IMR-90 (cell line): ENCODE measurements around the gene RAMP3. TPM values are rescaled to one million over a fixed set of nuclear protein-coding genes. Genes with fewer than 3 reads are reported as not detected.

Source experiments
- ATAC-seq: fragments of 200-7000 bp; cut with Tn5 transposase; 2 replicates; pipeline ENCODE4 v1.9.1; 2020; ENCODE audit warnings: low read depth, mild to moderate bottlenecking, moderate library complexity
- BruUV-seq: library from RNA; stranded (reverse); fragments of 400-500 nt; replicated peaks from 2 replicates; lab custom pipeline; 2021; lab: Mats Ljungman, UMichigan
- CTCF ChIA-PET: fragments of 300-600 bp; formaldehyde crosslinking; extraction: SDS; loops from one replicate; lab custom pipeline; 2021; ENCODE audit warnings: antibody characterized with exemption; lab: Yijun Ruan, JAX
- POLR2A ChIA-PET: fragments of 300-600 bp; sonication (Branson Sonifier 250); formaldehyde crosslinking; loops from one replicate; lab custom pipeline; 2022; ENCODE audit warnings: antibody characterized with exemption; ENCODE audit not compliant: unreplicated experiment; lab: Charles Lee
- DNase-seq: peaks from one replicate; pipeline ENCODE4 v3.0.0; 2013
- H2AFZ ChIP-seq: replicated peaks from 2 replicates; pipeline ENCODE3; 2013; ENCODE audit warnings: low read length, mild to moderate bottlenecking; ENCODE audit not compliant: poor library complexity
- H2AK5ac ChIP-seq: 2 replicates; pipeline ENCODE4 v1.6.1; 2013; ENCODE audit warnings: low read depth, low read length, inconsistent platforms
- H2AK9ac ChIP-seq: replicated peaks from 2 replicates; pipeline ENCODE3; 2013; ENCODE audit warnings: mild to moderate bottlenecking, low read depth, low read length, moderate library complexity; ENCODE audit not compliant: poor library complexity
- H2BK120ac ChIP-seq: 2 replicates; pipeline ENCODE4 v1.6.1; 2013; ENCODE audit warnings: low read depth, low read length, inconsistent platforms
- H2BK15ac ChIP-seq: 3 replicates; pipeline ENCODE4 v1.6.1; 2013; ENCODE audit warnings: low read depth, low read length, inconsistent platforms
- H2BK20ac ChIP-seq: 2 replicates; pipeline ENCODE4 v1.6.1; 2013; ENCODE audit warnings: low read depth, mild to moderate bottlenecking, inconsistent platforms, low read length, moderate library complexity
- H2BK5ac ChIP-seq: 2 replicates; pipeline ENCODE4 v1.6.1; 2013; ENCODE audit warnings: mild to moderate bottlenecking, low read depth, low read length, inconsistent platforms; ENCODE audit not compliant: poor library complexity, severe bottlenecking
- H3K14ac ChIP-seq: replicated peaks from 2 replicates; pipeline ENCODE4 v1.6.1; 2013; ENCODE audit warnings: low read depth, low read length, inconsistent platforms
- H3K18ac ChIP-seq: 2 replicates; pipeline ENCODE4 v1.6.1; 2013; ENCODE audit warnings: low read depth, low read length, control low read depth
- H3K23ac ChIP-seq: 2 replicates; pipeline ENCODE4 v1.6.1; 2013; ENCODE audit warnings: low read depth, low read length, inconsistent platforms
- H3K27ac ChIP-seq: 2 replicates; pipeline ENCODE4 v1.5.1; 2013; ENCODE audit warnings: mild to moderate bottlenecking, control low read depth, low read length; ENCODE audit not compliant: insufficient read depth
- H3K27me3 ChIP-seq: 2 replicates; pipeline ENCODE4 v1.6.1; 2013; ENCODE audit warnings: low read length; ENCODE audit not compliant: control insufficient read depth, insufficient read depth
- H3K36me3 ChIP-seq: 2 replicates; pipeline ENCODE4 v1.6.1; 2013; ENCODE audit warnings: low read length, mixed read lengths; ENCODE audit not compliant: control insufficient read depth, insufficient read depth
- H3K4ac ChIP-seq: 2 replicates; pipeline ENCODE4 v1.6.1; 2013; ENCODE audit warnings: low read depth, low read length, inconsistent platforms
- H3K4me1 ChIP-seq: 2 replicates; pipeline ENCODE4 v1.6.1; 2013; ENCODE audit warnings: low read length, mixed read lengths; ENCODE audit not compliant: control insufficient read depth, insufficient read depth
- H3K4me2 ChIP-seq: 2 replicates; pipeline ENCODE4 v1.6.1; 2013; ENCODE audit warnings: low read depth, mild to moderate bottlenecking, control low read depth, low read length, moderate library complexity
- H3K4me3 ChIP-seq: 2 replicates; pipeline ENCODE4 v1.5.1; 2013; ENCODE audit warnings: low read depth, mild to moderate bottlenecking, control low read depth, low read length, moderate library complexity; ENCODE audit not compliant: insufficient read depth
- H3K56ac ChIP-seq: 2 replicates; pipeline ENCODE4 v1.6.1; 2013; ENCODE audit warnings: low read length, inconsistent platforms; ENCODE audit not compliant: insufficient read depth; ENCODE audit errors: extremely low read depth
- H3K79me1 ChIP-seq, 2 experiments: 2 replicates each; pipeline ENCODE4 v1.6.1; 2013; ENCODE audit warnings: low read length in 2 of 2, inconsistent platforms in 1 of 2, low read depth in 1 of 2
- H3K9ac ChIP-seq: 2 replicates; pipeline ENCODE4 v1.6.1; 2013; ENCODE audit warnings: low read depth, low read length, control low read depth
- H3K9me1 ChIP-seq: 2 replicates; pipeline ENCODE4 v1.6.1; 2013; ENCODE audit warnings: low read length, inconsistent platforms; ENCODE audit not compliant: insufficient read depth
- H3K9me3 ChIP-seq: 2 replicates; pipeline ENCODE4 v1.6.1; 2013; ENCODE audit warnings: low read length; ENCODE audit not compliant: control insufficient read depth, insufficient read depth
- H4K20me1 ChIP-seq: 2 replicates; pipeline ENCODE4 v1.6.1; 2013; ENCODE audit warnings: low read length, inconsistent platforms; ENCODE audit not compliant: insufficient read depth
- H4K5ac ChIP-seq: 2 replicates; pipeline ENCODE4 v1.6.1; 2013; ENCODE audit warnings: mild to moderate bottlenecking, low read depth, low read length, control low read depth
- H4K8ac ChIP-seq, 2 experiments: 2 replicates each; pipeline ENCODE4 v1.6.1; 2013; ENCODE audit warnings: low read depth in 2 of 2, low read length in 2 of 2, control low read depth in 1 of 2, inconsistent platforms in 1 of 2
- H4K91ac ChIP-seq: 2 replicates; pipeline ENCODE4 v1.6.1; 2013; ENCODE audit warnings: low read depth, low read length, inconsistent platforms; ENCODE audit not compliant: insufficient read depth
- RAD21 ChIP-seq: IDR thresholded peaks from 2 replicates; pipeline ENCODE4 v1.6.1; 2012; ENCODE audit warnings: low read length, improper control_type of control experiment
- SMC3 ChIP-seq: fragments of 150-350 bp; IDR thresholded peaks from 2 replicates; pipeline ENCODE4 v1.6.1; 2016; ENCODE audit warnings: low read depth, mild to moderate bottlenecking, antibody characterized with exemption, low read length, moderate library complexity
- WGBS, 2 experiments: methylation state at CpG; one replicate each; pipeline versions ENCODE4 v1.1.5 to v1.1.7; 2013; ENCODE audit warnings: missing lambda C conversion rate in 2 of 2; ENCODE audit not compliant: insufficient read length in 1 of 2; ENCODE audit errors: extremely low coverage in 2 of 2; 5-methylcytosine and 5-hydroxymethylcytosine counted together
- dilution Hi-C: fragments of 300-500 bp; cut with HindIII; formaldehyde crosslinking; loops from one replicate; pipeline ENCODE4 v1.14.3; 2018; ENCODE audit warnings: low sequenced_read_pairs; ENCODE audit not compliant: unreplicated experiment
- in situ Hi-C: fragments of 300-500 bp; cut with MboI; formaldehyde crosslinking; loops from 3 replicates; pipeline ENCODE4 v1.14.3; 2019; ENCODE audit warnings: low sequenced_read_pairs, inconsistent platforms, mixed read lengths
- intact Hi-C: fragments of 100-400 bp; cut with micrococcal nuclease; formaldehyde crosslinking; loops from 2 replicates; pipeline ENCODE4 v1.10.0; 2022
- polyA plus RNA-seq, 3 experiments: library from polyadenylated mRNA; depleted of rRNA; stranded (reverse); fragments of >200 nt; gene quantifications; 2 replicates each; pipeline ENCODE4 v1.2.3, GENCODE V29; 2012; ENCODE audit warnings: low replicate concordance in 1 of 3
- total RNA-seq: library from RNA; depleted of rRNA; stranded (reverse); fragments of >200 nt; gene quantifications from 2 replicates; pipeline ENCODE4 v1.2.3, GENCODE V29; 2012

The RAMP3 gene
- total and polyA plus RNA-seq, 2 of the 4 experiments (the other 2 are of a cell fraction): not detected

DNA sequence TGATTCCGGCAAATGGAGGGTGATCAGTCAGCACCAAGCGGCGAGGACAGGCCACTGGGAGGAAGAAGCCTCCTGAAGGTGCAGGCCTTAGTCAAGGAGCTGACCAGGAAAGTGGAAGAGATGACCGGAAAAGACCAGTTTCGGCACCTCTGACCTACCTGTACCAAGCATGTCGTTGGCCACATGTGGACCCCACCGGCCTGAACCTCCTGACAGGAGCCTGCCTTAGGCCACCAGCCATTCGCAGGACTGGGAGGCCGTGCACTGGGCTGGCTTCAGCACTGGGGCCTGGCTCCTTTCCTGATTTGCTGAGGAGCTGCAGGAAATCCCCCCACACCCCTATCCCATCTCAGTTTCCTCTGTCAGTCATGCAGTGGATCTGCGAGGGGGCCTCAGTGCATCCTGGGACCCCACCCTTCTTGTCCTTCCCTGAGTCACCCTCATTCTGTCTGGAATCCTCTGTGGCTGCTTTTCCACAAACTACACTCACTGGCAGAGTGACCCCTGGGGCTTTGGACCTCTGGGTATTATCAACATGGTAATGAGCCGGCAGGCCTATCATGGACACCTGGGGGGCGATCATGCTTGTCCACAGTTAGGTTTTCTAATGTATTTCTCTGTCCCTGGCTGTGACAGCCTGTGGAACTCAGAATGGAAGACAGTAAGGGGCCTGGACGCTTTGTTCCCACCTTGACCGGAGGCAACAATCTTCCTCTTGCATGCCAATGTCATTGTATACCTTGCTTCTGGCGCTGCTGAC lies 33.0 kb downstream of the RAMP3 start:
- Histone ChIP-seq H3K4me3 (no peak overlapping the region), H3K4ac (no peak overlapping the region), H3K4me2 (no peak overlapping the region), H2BK20ac (no peak overlapping the region), H2BK120ac (no peak overlapping the region), H3K36me3 (no peaks in the 10 kb centered on the region), H3K9me3 (no peaks in the 10 kb centered on the region), H2AK5ac (no peak overlapping the region), H4K8ac (no peak overlapping the region), H3K4me1 (no peaks in the 10 kb centered on the region), H3K79me1 (no peaks in the 10 kb centered on the region), H2BK15ac (no peak overlapping the region), H2BK5ac (no peak overlapping the region), H4K91ac (no peak overlapping the region), H4K5ac (no peak overlapping the region), H3K18ac (no peak overlapping the region), H4K20me1 (no peaks in the 10 kb centered on the region), H3K27ac (no peak overlapping the region), H3K27me3 (peaks cover 21% of the 10 kb centered on the region), H3K56ac (no peak overlapping the region), H2AK9ac (no peak overlapping the region), H3K23ac (no peak overlapping the region), H3K9me1 (no peaks in the 10 kb centered on the region), H2AFZ (no peak overlapping the region), H3K9ac (no peak overlapping the region), H3K14ac (no peak overlapping the region)
- ATAC-seq (no peak), DNase-seq (no peak)
- WGBS, 2 experiments: 64% methylated on average over 9 of the region's 15 CpGs; no CpG with 5 or more reads in 1 of the 2 experiments
- CTCF ChIA-PET: no interaction called here
- in situ Hi-C loops: no loop called here
- TF ChIP-seq RAD21 (no peak), SMC3 (no peak)
- intact Hi-C loops: no loop called here
- BruUV-seq: no TSS peak
- dilution Hi-C loops: no loop called here
- POLR2A ChIA-PET: no interaction called here
